ENCODE results near the gene TNRC6C. TPM values are rescaled to one million over a fixed set of nuclear protein-coding genes. Genes with fewer than 3 reads are reported as not detected.
A peak's percentile ranks its signal among the peaks of the same experiment; 100 is the strongest.

Gene TNRC6C
- total and polyA plus RNA-seq, 2 of the 13 experiments (the other 11 are each of a cell fraction or from before 2014, with no cell fraction given): 0.66 to 4.9 TPM

DNA sequence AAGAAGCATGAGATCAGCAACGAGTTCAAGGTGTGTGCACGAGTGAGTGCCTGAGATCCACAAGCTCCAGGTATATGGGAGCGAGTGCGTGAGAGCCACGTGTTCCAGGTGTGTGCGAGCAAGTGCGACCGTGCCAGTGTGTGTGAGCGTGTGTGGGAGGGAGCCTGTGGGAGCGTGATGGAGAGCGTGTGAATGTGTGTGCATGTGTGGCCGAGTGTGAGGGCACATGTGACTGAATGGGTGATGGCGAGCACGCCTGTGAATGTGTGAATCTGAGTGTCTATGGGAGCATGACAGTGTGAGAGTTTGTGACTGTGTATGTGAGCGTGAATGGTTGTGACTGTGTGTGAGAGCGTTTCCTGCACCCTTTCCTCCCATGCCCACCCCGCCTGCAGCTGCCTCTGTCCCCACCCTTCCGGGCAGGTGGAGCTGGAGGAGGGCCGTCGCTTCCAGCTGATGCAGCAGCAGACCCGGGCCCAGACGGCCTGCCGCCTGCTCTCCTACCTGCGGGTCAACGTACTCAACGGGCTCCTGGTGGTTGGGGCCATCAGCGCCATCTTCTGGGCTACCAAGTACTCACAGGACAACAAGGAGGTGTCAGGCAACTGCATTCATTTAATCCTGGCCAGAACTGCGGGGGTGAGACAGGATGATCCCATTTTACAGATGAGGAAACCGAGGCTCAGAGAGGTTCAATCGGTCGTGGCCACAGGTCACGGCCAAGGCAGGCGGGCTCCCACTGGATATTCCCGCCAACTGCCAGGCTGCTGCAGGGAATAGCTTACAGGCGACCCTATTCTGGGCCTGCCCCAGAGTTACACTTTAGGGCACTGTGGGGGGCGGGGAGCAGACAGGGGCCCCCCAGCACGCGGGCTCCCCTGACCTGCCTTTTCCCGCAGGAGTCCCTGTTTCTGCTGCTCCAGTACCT is 175.7 kb downstream of the TNRC6C start (continued):
- TF ChIP-seq, protein P1, sequence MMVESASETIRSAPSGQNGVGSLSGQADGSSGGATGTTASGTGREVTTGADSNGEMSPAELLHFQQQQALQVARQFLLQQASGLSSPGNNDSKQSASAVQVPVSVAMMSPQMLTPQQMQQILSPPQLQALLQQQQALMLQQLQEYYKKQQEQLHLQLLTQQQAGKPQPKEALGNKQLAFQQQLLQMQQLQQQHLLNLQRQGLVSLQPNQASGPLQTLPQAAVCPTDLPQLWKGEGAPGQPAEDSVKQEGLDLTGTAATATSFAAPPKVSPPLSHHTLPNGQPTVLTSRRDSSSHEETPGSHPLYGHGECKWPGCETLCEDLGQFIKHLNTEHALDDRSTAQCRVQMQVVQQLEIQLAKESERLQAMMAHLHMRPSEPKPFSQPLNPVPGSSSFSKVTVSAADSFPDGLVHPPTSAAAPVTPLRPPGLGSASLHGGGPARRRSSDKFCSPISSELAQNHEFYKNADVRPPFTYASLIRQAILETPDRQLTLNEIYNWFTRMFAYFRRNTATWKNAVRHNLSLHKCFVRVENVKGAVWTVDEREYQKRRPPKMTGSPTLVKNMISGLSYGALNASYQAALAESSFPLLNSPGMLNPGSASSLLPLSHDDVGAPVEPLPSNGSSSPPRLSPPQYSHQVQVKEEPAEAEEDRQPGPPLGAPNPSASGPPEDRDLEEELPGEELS (CRISPR knock-in tag; IDR thresholded peaks at IDR 0.05): peak; percentile 61
- TF ChIP-seq ZNF562 (CRISPR knock-in tag; IDR thresholded peaks at IDR 0.05; ENCODE audit: borderline replicate concordance): no peak
- no peak for TF ChIP-seq KDM4B (CRISPR knock-in tag; IDR thresholded peaks at IDR 0.05)
- TF ChIP-seq MATR3 (CRISPR knock-in tag; IDR thresholded peaks at IDR 0.05): no peak
- no peak for TF ChIP-seq MTA3 (CRISPR knock-in tag; IDR thresholded peaks at IDR 0.05)
- 0 out of 2 replicates have a peak, but pooled peaks have one; percentile 20 for TF ChIP-seq ZSCAN21 (CRISPR knock-in tag; IDR thresholded peaks at IDR 0.05; ENCODE audit: borderline replicate concordance)
- TF ChIP-seq ETV5 (CRISPR knock-in tag; IDR thresholded peaks at IDR 0.05; ENCODE audit: borderline replicate concordance): no peak
- TF ChIP-seq, protein P2, sequence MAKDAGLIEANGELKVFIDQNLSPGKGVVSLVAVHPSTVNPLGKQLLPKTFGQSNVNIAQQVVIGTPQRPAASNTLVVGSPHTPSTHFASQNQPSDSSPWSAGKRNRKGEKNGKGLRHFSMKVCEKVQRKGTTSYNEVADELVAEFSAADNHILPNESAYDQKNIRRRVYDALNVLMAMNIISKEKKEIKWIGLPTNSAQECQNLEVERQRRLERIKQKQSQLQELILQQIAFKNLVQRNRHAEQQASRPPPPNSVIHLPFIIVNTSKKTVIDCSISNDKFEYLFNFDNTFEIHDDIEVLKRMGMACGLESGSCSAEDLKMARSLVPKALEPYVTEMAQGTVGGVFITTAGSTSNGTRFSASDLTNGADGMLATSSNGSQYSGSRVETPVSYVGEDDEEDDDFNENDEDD (CRISPR knock-in tag; IDR thresholded peaks at IDR 0.05; ENCODE audit: borderline replicate concordance): peak; percentile 49; the same call in 1 of the 2 replicates
- no peak for TF ChIP-seq PHF20 (CRISPR knock-in tag; IDR thresholded peaks at IDR 0.05)
- TF ChIP-seq RARA (CRISPR knock-in tag; IDR thresholded peaks at IDR 0.05): peak; percentile 35; the same call in 1 of the 2 replicates
- TF ChIP-seq RFX1 (IDR thresholded peaks at IDR 0.05): no peak; the same call in 1 of the 2 replicates
- TF ChIP-seq ZNF143 (CRISPR knock-in tag; IDR thresholded peaks at IDR 0.05): no peak
- TF ChIP-seq, protein P3, sequence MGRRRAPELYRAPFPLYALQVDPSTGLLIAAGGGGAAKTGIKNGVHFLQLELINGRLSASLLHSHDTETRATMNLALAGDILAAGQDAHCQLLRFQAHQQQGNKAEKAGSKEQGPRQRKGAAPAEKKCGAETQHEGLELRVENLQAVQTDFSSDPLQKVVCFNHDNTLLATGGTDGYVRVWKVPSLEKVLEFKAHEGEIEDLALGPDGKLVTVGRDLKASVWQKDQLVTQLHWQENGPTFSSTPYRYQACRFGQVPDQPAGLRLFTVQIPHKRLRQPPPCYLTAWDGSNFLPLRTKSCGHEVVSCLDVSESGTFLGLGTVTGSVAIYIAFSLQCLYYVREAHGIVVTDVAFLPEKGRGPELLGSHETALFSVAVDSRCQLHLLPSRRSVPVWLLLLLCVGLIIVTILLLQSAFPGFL (CRISPR knock-in tag; IDR thresholded peaks at IDR 0.05): no peak
- no peak for TF ChIP-seq HOXD1 (CRISPR knock-in tag; IDR thresholded peaks at IDR 0.05)
- no peak for TF ChIP-seq PHB2 (IDR thresholded peaks at IDR 0.05; ENCODE audit: partially characterized antibody)
- TF ChIP-seq, protein P4, sequence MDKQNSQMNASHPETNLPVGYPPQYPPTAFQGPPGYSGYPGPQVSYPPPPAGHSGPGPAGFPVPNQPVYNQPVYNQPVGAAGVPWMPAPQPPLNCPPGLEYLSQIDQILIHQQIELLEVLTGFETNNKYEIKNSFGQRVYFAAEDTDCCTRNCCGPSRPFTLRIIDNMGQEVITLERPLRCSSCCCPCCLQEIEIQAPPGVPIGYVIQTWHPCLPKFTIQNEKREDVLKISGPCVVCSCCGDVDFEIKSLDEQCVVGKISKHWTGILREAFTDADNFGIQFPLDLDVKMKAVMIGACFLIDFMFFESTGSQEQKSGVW (CRISPR knock-in tag; IDR thresholded peaks at IDR 0.05; ENCODE audit: borderline replicate concordance): no peak
- TF ChIP-seq PTBP1 (IDR thresholded peaks at IDR 0.05; ENCODE audit: low read depth, low read length, poor library complexity, severe bottlenecking): no peak
- TF ChIP-seq RXRB (CRISPR knock-in tag; IDR thresholded peaks at IDR 0.05; ENCODE audit: borderline replicate concordance): no peak
- TF ChIP-seq, protein P5, sequence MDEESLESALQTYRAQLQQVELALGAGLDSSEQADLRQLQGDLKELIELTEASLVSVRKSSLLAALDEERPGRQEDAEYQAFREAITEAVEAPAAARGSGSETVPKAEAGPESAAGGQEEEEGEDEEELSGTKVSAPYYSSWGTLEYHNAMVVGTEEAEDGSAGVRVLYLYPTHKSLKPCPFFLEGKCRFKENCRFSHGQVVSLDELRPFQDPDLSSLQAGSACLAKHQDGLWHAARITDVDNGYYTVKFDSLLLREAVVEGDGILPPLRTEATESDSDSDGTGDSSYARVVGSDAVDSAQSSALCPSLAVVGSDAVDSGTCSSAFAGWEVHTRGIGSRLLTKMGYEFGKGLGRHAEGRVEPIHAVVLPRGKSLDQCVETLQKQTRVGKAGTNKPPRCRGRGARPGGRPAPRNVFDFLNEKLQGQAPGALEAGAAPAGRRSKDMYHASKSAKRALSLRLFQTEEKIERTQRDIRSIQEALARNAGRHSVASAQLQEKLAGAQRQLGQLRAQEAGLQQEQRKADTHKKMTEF (CRISPR knock-in tag; IDR thresholded peaks at IDR 0.05): peak; percentile 56
- TF ChIP-seq ZNF570 (CRISPR knock-in tag; IDR thresholded peaks at IDR 0.05; ENCODE audit: borderline replicate concordance): no peak
- TF ChIP-seq U2AF1 (optimal IDR thresholded peaks at IDR 0.05; ENCODE audit: low read depth, low read length): peak; percentile 60
- peak; percentile 25 for TF ChIP-seq CBX1 (IDR thresholded peaks at IDR 0.05; ENCODE audit: low read depth)
- TF ChIP-seq DNMT3B (CRISPR knock-in tag; conservative IDR thresholded peaks at IDR 0.05): no peak
- no peak for TF ChIP-seq ZNF713 (CRISPR knock-in tag; IDR thresholded peaks at IDR 0.05)
- no peak for TF ChIP-seq ZNF383 (CRISPR knock-in tag; IDR thresholded peaks at IDR 0.05; ENCODE audit: borderline replicate concordance)
